HG03432 (cell line): ENCODE measurements around the gene HTRA3.

Experiments used
- ATAC-seq: cut with Tn5 transposase; IDR thresholded peaks from one replicate; pipeline ENCODE4 v1.9.1; 2021; ENCODE audit warnings: mild to moderate bottlenecking, moderate library complexity; ENCODE audit not compliant: unreplicated experiment

HTRA3 gene

GRCh38 chr4:8306511-8307021 lies 37.0 kb downstream of the HTRA3 start:
- ATAC-seq = no peak

- no peak for ATAC-seq
Measured at GRCh38 chr4:8307121-8307520, 37.6 kb downstream of the HTRA3 start.

- no peak for ATAC-seq
Measured at GRCh38 chr4:8307714-8308113, 38.2 kb downstream of the HTRA3 start.

GRCh38 chr4:8308144-8308543 lies 38.6 kb downstream of the HTRA3 start:
- ATAC-seq = no peak

- ATAC-seq = no peak
Measured at GRCh38 chr4:8308856-8309771, 39.6 kb downstream of the HTRA3 start.

GRCh38 chr4:8310306-8310705 lies 40.8 kb downstream of the HTRA3 start:
- ATAC-seq = no peak

- no peak for ATAC-seq
Measured at GRCh38 chr4:8311101-8312068, 41.8 kb downstream of the HTRA3 start.

- ATAC-seq = no peak
Measured at GRCh38 chr4:8312069-8312445, 42.5 kb downstream of the HTRA3 start.

- ATAC-seq = no peak
Measured at GRCh38 chr4:8312976-8313375, 43.4 kb downstream of the HTRA3 start.

GRCh38 chr4:8314691-8315255 lies 45.2 kb downstream of the HTRA3 start:
- no peak for ATAC-seq

GRCh38 chr4:8315435-8316250 lies 46.1 kb downstream of the HTRA3 start:
- no peak for ATAC-seq

- ATAC-seq = no peak
Measured at GRCh38 chr4:8316251-8316771, 46.8 kb downstream of the HTRA3 start.

GRCh38 chr4:8316911-8317351 lies 47.4 kb downstream of the HTRA3 start:
- ATAC-seq = no peak

GRCh38 chr4:8317474-8317873 lies 47.9 kb downstream of the HTRA3 start:
- ATAC-seq = no peak

GRCh38 chr4:8318509-8318908 lies 49.0 kb downstream of the HTRA3 start:
- no peak for ATAC-seq

GRCh38 chr4:8319061-8319460 lies 49.5 kb downstream of the HTRA3 start:
- ATAC-seq = no peak

- no peak for ATAC-seq
Measured at GRCh38 chr4:8319731-8320385, 50.3 kb downstream of the HTRA3 start.

- ATAC-seq = no peak
Measured at GRCh38 chr4:8320386-8320750, 50.8 kb downstream of the HTRA3 start.

GRCh38 chr4:8321220-8321619 lies 51.7 kb downstream of the HTRA3 start:
- ATAC-seq = no peak
